HG03520 (cell line): ENCODE measurements around the gene DCST2.
"Not testable (repeated sequence)": the region's sequence is repeated elsewhere in the genome, so short reads cannot be mapped to it uniquely, and the experiment has no call there.

Experiments
- ATAC-seq: cut with Tn5 transposase; IDR thresholded peaks from one replicate; pipeline ENCODE4 v1.9.1; 2021; ENCODE audit warnings: mild to moderate bottlenecking, moderate library complexity; ENCODE audit not compliant: unreplicated experiment

Gene DCST2

DNA sequence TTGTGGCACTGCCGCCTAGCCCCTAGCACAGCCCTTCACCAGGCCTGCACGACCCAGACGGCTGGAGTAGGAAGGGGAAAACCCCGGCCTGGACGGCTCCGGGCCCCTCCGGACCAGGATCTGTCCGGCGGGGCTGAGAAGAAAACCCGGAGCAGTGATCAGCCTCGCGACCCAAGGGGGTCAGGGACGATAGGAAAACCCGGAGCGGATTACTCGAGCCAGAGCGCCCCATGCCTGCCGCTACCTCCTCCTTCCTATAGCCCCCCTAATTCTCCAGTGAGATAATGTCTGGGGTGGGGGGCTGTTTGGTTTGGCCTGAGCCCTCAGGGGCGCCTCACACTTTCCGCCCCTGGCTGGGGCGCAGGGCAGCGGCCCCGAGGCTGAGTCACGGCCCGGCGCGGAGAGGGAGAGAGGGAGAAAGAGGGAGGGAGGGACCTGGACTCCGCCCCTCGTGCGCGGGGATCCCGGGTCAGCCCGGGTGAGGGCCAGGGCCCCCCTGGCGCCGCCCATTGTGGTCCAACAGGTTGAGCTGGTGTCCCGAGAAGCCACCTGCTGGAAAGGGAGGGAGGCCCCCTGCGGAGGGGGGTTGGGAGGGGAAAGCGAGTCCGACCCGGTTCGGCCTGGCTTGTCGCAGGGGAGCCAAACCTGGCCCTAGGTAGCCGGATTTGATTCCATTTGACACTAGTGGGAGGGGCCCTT lies 32.7 kb downstream of the DCST2 start:
- ATAC-seq: peak; percentile 32

DNA sequence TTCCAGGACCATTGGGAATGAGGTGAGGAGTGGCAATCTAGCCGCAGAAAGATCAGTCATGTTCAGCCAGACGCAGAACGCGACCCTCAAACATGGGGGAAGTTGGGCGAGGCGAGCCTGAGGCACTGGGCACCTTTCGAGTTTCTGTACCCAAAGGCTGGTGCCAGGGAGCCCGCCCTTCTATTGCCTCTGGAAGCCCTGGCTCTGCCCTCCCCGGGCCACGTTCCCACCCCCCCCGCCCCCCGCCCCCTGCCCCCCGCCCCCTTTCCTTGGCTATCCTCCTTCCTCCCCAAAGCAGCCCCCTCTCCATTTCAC lies 33.2 kb downstream of the DCST2 start:
- ATAC-seq: no peak

DNA sequence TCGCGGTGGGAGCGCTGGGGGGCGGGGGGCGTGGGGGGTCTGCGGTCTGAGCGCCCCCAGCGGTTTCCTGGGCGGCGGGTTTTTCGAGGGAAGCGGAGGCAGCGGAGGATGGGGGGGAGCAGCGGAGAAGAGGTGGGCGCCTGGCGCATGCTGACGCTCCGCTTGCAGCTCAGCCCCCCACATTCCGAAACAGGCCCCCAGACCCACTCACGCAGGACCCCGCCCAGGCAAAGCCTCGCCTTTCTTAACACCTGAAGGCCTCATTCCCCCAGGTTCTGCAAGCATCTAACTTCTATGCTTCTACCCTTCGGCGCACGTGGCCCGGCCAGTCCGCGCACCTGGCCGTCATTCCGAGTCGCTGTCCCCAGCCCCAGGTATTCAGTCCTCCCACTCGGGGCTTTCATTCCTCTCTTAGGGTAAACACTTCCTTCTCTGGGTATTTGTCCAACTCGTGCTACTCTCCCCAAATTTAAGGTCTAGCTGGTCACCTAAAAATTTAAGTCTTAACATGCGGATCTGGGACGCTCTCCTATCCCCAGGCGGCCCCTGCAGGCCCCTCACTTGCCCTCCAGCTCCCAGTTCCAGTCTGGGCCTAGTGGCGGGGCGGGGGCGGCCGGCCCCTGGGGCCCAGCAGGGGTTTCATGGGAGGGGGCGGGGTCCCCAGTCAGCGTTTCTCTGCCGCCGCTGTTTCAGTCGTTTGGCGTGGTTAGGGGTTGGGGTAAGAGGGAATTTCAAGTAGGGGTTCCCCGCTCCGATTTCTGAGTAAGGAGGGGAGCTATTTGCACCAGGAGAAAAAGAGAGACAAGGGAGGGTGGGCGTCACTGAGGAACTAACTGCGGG lies 33.8 kb downstream of the DCST2 start:
- no peak for ATAC-seq

DNA sequence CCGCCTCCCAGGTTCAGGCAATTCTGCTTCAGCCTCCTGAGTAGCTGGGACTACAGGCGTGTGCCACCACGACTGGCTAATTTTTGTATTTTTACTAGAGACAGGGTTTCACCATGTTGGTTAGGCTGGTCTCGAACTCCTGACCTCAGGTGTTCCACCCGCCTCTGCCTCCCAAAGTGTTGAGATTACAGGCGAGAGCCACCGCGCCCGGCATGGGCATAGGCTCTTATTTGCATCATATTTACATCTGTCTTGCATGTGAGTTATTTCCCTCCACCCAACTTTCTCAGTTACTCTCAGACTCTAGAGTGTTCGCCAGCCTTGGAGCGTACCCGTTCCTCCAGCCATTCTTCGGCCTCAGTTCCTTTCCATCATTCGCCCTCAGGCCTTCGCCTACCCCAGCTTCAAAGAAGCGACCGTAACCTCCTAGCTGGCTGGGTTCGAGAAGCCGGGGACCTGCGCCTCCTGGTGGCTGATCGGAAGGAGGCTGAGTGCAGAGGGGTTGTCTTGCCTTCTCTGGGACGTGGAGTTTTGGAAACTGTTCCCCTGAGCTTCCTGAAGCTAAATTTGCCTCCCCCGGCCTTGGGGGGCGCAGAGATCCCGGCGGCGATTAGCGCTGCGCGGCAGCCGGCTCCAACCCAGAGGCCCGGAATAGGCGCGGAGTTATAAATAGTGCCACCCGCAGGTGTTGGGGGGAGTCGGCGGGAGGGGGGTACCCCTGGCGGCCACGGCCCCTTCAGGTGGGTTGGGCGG lies 34.6 kb downstream of the DCST2 start:
- no peak for ATAC-seq

DNA sequence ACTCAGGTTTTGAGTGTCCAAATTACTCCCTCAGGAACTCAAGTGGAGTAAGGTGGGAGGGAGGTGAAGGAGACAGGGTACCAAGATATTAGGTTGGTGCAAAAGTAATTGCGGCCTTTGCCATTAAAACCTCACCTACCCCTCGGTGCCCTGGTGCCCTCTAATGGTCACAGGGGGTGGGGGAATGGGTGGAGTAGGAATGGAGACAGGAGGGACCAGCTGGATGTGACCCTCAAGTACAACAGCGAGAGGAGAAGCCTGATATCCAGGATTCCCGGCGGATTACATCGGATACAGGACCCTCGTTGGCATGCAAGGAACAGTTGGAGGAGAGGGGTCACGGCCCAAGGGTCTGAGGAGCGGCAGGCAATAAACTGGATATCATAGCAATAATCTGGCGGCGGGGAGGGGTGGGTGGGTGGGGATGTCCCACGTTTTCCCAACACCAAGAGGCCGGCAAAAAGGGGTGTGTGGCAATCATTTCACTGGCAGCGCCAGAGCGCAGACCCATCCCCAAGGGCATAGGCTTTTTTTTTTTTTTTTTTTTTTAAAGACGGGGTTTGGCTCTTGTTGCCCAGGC lies 35.3 kb downstream of the DCST2 start:
- ATAC-seq: no peak

DNA sequence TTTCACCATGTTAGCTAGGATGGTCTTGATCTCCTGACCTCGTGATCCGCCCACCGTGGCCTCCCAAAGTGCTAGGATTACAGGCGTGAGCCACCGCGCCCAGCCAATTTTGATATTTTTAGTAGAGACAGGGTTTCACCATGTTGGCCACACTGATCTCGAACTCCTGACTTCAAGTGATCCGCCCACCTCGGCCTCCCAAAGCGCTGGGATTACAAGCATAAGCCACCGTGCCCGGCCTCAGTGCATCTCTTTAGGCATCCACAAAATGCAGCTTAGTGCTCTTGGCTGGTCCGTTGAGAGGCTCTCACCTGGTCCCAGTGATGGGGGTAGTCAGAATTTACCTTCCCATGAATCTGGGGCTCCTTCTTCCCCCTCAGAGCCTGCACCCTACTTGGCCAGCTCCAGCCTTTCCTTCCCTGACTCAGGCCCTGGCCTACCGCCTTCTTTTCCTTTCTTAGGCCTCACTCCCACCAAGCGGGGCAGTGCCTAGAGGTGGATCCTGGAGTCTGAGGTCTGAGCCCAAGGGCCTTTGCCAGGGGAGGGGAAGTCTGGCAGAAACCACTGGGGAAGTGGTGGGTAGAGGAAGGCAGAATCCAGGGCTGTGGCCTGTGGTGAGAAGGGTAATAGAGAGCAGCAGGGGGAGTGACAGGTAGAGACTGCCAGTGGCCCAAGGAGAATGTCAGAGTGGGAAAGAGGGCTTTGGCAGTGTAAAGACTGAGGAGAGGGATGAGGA lies 36.4 kb downstream of the DCST2 start:
- ATAC-seq: no peak

DNA sequence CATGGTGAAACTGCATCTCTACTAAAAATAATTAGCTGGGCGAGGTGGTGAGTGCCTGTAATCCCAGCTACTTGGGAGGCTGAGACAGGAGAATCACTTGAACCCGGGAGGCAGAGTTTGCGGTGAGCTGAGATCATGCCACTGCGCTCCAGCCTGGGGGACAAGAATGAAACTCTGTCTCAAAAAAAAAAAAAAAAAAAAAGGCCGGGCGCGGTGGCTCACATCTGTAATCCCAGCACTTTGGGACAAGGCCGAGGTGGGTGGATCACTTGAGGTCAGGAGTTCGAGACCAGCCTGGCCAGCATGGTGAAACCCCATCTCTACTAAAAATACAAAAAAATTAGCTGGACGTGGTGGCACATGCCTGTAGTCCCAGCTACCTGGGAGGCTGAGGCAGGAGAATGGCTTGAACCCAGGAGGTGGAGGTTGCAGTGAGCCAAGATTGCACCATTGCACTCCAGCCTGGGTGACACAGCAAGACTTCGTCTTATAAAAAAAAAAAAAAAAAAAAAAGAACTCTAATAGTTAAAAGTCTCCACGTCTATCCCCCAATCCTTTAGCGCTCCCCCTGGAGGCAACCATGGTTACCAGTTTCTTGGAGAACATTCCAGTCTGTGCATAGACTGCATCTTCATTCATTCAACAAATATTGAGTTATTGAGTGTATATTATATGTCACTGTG lies 38.1 kb downstream of the DCST2 start:
- ATAC-seq: not testable (repeated sequence)

DNA sequence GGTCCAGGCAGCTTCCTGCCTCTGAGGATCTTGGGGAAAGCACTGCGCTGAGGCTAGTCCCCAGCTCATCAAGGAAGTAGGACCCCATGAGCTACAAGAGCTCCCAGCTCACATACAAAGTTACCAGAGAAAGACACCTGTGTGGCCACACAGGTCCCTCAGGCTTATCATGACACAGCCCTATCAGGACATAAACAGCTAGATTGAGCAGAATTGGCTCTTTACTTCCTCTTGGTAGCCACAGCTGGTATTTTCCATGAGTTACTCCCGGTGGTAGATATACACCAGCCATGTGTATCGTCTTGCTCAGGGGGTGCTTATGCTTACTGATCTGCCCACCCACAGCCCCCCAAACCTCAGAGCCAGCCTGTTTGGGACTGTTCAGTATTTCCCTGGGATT lies 39.0 kb downstream of the DCST2 start:
- no peak for ATAC-seq

DNA sequence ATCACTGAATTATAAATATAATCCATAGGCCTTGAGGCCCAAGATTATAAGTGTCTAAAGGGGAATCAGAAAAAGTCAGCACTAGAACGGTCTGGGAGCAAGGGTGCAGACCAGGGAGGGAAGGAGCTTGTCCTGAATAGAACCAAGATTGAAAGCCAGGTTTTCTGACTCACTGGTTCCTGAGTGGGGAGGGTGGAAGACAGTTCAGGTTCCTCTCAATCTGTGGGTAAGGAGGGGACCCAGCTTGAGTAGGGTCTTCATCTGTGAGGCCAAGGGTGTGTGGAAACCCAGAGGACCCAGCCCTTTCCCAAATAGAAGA lies 39.4 kb downstream of the DCST2 start:
- no peak for ATAC-seq

DNA sequence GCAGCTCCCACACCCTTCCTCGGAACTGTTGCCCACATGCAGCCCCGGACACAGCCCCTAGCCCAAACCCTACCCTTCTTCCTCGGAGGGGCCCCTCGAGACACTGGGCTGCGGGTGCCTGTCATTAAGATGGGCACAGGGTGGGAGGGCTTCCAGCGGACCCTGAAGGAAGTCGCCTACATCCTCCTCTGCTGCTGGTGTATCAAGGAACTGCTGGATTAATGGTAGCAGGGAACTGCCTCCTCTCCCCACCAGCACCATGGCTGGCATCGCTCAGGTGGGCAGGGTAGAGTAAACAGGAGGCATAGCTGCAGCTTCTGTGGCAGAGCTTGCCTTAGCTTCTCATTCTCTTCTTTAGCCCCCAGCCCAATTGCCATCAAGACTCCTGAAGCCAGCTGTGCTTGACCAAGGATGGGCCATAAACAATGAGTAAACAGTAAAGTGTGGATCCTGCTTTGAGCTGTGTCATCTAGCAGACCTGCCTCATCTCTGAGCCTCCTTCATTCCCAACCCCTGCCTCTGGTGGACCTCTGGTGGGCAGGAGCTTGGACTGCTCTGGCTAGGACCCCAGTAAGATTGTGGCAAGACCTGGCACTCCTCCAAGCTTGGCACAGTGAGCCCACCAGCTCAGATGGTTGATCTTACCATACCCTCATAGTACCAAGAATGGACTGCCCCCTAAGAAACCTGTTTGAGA lies 39.9 kb downstream of the DCST2 start, which contains the start of gene LENEP:
Gene LENEP (plus strand): TSS at position 15 of the 697 bp plus-strand sequence. CDS start 22 bp downstream, at position 37.
- ATAC-seq: no peak

DNA sequence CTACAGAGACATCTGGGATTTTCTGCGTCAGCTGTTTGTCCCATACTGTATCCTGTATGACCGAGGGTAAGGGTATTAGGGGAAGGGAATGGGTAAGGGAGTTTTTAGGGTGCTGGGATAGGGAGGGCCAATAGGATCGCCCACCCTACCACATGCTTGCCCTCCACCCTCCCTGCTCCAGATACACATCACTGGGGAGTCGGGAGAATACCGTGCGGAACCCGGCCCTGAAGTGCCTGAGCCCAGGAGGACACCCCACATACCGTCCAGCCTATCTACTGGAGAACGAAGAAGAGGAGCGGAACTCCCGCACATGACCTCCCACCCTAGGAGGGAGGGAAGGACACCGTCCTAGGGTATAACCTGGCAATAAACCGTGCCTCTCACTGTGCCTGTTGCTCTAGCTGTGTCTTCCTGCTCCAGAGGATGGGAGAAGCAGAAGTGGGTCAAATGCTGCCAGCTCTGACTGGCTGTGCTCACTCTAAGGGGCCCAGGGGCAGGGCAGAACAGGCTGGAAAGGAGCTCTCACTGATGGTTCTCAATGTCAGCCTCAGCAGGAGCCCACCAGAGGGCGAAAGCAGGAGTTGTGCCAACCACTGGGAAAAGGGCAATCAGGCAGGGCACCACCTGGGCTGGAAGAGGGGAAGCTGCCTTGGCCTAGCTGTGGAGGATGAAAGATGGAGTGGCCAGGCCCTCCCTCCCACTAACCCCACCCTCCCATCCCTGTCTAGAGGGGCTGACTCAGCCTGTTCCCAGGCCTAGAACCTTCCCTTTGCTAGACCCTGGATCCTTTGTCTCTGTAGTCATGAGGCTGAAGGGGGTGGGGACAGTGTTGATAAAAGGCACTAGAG lies 40.6 kb downstream of the DCST2 start:
- ATAC-seq: no peak

DNA sequence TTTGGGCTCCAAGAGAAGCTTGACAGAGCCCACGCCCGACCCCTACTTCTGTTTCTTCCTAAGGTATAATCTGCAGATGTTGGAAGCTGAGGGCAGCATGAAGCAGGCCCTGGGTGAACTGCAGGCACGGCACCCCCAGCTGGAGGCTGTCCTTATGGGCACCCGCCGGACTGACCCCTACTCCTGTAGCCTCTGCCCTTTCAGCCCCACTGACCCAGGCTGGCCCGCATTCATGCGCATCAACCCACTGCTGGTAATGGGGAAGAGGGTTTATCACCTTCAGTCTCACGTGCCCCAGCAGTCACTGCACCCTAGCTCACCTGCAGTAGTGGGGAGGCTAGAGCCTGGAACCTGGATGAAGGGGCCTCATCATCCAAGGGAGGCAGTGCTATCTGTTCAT lies 43.3 kb downstream of the DCST2 start:
- ATAC-seq: no peak

DNA sequence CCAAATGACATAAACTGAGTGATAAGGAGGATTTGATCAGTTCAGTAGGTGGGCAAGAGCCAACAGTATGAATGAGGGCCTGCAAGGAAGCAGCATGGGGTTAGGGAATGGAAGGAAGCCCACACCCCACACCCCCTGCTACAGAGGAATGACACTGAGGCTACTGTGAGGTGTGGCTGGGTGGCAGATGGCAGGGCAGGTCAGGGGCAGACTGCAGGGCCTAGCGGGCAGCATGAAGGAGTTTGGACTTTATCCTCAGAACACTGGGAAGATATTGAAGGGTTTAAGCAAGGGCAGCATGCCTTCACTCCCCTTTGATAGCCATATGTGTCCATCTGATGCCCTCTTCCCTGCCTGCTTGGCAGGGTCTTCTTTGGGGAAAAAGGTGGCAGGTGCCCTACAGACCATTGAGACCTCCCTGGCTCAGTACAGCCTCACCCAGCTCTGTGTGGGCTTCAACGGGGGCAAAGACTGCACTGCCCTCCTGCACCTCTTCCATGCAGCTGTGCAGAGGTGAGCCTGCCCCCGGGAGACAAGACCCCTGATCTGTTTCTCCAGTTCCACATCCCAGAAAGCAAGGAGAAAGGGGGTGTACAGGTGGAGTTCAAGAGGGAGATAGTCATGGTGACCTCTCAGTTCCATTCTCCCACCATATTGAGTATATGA lies 44.3 kb downstream of the DCST2 start:
- ATAC-seq: no peak

DNA sequence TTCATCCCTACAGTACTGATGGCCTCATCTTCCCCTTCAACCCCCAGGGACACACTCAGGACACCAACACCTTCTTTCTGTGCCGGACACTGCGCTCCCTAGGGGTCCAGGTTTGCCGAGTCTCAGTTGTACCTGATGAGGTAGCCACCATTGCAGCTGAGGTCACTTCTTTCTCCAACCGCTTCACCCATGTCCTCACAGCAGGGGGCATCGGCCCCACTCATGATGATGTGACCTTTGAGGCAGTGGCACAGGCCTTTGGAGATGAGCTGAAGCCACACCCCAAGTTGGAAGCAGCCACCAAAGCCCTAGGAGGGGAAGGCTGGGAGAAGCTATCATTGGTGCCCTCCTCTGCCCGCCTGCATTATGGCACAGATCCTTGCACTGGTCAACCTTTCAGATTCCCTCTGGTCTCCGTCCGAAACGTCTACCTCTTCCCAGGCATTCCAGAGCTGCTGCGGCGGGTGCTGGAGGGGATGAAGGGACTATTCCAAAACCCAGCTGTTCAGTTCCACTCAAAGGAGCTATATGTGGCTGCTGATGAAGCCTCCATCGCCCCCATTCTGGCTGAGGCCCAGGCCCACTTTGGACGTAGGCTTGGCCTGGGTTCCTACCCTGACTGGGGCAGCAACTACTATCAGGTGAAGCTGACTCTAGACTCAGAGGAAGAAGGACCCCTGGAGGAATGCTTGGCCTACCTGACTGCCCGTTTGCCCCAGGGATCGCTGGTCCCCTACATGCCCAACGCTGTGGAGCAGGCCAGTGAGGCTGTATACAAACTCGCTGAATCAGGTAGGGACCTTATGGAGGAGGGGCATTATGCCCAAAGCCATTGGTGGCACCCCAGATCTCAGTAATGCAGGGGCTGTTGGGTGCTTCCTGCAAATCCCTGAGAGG lies 45.3 kb downstream of the DCST2 start:
- no peak for ATAC-seq

DNA sequence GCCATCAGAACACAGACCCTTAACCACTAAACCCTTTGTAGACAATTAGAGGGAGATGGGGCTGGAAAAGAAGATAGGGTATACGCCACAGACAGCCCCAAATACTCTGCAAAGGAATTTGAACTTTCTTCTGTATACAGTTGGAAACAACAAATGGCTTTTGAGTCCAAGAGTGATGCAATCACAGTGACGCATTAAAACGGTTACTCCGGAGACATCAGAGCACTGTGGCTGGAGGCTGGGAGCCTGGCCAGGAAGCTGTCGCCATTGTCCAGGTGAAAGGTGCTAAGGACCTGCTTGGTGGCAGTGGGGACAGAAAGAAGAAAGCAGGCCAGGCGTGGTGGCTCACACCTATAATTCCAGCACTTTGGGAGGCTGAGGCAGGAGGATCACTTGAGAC lies 46.3 kb downstream of the DCST2 start:
- no peak for ATAC-seq

DNA sequence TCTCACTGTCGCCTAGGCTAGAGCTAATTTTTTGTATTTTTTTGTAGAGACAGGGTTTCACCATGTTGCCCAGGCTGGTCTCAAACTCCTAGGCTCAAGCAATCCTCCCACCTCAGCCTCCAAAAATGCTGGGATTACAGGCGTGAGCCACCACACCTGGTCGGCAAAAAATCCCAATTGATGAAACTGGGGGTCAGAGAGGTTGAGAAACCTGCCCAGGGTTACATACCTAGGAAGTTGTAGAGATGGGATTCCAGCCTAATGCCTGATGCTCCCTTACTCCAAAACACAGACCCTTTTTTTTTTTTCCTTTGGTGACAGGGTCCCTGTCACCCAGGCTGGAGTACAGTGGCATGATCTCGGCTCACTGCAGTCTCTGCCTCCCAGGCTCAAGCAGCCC lies 46.8 kb downstream of the DCST2 start:
- ATAC-seq: not testable (repeated sequence)

DNA sequence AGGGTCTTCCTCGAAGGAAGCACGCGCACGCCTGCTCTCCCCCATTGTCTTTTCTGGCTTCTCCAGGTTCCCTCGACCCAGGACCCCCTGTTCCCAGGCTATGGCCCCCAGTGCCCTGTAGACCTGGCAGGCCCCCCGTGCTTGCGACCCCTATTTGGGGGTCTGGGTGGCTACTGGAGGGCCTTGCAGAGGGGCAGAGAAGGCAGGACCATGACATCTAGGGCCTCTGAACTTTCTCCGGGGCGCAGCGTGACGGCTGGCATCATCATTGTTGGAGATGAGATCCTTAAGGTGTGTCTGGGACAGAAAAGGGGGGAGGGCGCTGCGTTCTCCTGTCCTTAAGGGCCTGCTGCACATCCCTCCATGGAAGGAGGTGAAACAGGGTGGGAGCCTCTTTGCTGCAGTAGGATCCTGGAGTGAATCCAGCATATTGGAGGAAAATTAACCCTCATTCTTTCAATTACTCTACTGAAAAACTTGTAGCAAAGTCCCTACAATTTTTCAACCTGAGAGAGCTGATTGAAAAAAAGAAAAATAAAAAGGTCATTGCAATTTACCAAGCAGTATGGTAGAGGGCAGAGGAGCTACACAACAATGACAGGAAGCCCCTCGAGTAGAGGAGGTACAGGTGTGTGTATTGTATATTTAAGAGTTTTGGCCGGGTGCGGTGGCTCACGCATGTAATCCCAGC lies 49.7 kb downstream of the DCST2 start:
- no peak for ATAC-seq
